Endothelial cell of umbilical vein (primary cell): ENCODE measurements around the gene KPTN.

ENCODE experiments used
- CTCF ChIP-seq, 2 donors: IDR thresholded peaks; 1 replicate in 1 of 2; 2 replicates in 1 of 2; pipeline ENCODE4 v1.5.1; 2011; ENCODE audit warnings: low read length in 2 of 2, mild to moderate bottlenecking in 2 of 2, moderate library complexity in 2 of 2, control low read depth in 1 of 2, inconsistent platforms in 1 of 2, low read depth in 1 of 2; ENCODE audit not compliant: insufficient read depth in 1 of 2; ENCODE audit errors: extremely low read depth in 1 of 2
- EZH2 ChIP-seq: IDR thresholded peaks from 2 replicates; pipeline ENCODE4 v1.6.1; 2012; ENCODE audit warnings: borderline replicate concordance, low read depth, mild to moderate bottlenecking, moderate library complexity, low read length, inconsistent platforms; ENCODE audit not compliant: severe bottlenecking
- GATA2 ChIP-seq: IDR thresholded peaks from 2 replicates; pipeline ENCODE4 v1.7.0; 2011; ENCODE audit warnings: low read depth, mild to moderate bottlenecking, moderate library complexity, mixed read lengths, low read length; ENCODE audit not compliant: insufficient read length, insufficient read depth
- MAX ChIP-seq: IDR thresholded peaks from 2 replicates; pipeline ENCODE4 v1.6.1; 2011; ENCODE audit not compliant: insufficient read depth, insufficient read length

GRCh38 chr19:47458672-47459071 is 25.3 kb downstream of the KPTN start:
- TF ChIP-seq CTCF (IDR thresholded peaks at IDR 0.05; ENCODE audit: extremely low read depth in 1 of 2, insufficient read depth in 1 of 2, low read depth in 1 of 2, low read length in 2 of 2): no peak
- no peak for TF ChIP-seq MAX
- TF ChIP-seq GATA2: no peak
- TF ChIP-seq EZH2: no peak
